ENCODE results near the gene GPRIN2.
"Not testable (repeated sequence)": the region's sequence is repeated elsewhere in the genome, so short reads cannot be mapped to it uniquely, and the experiment has no call there.

Gene GPRIN2

DNA sequence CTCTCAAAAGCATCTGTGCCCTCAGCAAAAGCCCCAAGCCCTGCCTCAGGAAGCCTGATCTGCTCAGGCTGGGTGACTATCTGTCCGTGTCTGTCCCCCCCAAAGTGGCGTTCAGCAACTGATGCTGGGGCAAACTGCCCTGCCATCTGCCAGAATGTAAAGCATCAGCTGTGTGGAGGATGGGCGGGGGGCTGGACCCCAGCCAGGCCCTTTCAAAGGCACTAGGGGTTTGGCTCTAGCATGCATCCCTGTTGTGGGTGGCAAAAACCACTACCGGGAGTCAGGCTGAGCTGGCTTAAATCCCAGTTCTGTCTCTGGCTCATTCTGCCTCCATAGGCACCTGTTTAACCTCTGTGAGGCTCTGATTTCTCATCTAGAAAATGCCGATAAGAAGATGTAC, 35.5 kb downstream of the GPRIN2 start:
- no peak for DNase-seq (ENCODE audit: low read depth in 3 of 3)

DNA sequence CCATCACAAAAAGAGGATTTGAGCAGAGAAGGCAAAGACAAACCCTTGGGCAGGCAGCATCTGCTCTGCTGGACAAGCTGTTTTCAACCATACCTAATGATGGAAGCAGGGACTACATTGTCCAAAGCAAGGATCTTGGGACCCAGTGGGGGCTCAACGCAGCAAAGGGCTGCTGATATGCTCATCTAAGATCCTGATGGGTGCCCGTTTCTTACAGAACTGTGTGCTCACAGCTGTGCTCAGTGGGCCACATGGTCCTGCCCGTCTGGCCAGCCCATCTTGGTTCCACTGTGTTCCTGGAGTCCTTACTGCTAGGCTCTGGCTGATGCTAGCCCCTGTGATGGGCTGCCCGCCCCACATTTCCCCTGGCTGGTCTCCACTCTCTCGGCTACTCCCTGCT, 36.1 kb downstream of the GPRIN2 start:
- DNase-seq (ENCODE audit: low read depth in 3 of 3): no peak

DNA sequence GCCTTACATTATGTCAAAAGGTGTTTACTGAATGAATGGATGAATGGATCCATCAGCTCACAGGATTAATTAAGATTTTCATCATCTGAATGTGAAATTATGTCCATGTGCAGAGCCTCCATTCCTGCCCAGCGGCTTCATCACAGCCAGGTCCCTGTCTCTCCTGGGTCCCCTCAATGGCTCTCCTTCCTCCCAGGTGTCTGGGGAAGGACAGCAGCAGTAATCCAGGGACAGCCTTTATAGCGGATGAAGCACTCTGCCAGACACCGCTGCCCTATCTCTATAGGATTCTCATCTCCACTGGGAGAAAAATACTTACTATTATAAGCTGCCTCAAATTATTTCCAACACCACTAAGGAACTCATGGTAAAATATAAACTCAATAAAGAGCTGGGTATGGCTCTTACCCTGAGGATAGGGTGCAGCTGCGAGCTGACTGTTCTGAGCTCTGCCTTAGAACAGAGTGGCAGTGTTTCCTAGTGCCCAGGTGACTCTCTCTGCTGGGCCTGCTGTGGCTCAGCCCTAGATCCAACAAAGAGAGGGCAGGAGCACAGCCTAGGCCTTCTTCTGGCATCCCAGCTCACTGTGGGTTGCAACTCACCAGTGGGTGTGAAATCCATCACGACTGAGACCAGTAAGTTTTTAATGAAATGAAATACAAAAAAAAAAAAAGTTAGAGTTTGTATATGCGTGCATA, 38.3 kb downstream of the GPRIN2 start:
- DNase-seq (ENCODE audit: low read depth in 3 of 3): no peak

DNA sequence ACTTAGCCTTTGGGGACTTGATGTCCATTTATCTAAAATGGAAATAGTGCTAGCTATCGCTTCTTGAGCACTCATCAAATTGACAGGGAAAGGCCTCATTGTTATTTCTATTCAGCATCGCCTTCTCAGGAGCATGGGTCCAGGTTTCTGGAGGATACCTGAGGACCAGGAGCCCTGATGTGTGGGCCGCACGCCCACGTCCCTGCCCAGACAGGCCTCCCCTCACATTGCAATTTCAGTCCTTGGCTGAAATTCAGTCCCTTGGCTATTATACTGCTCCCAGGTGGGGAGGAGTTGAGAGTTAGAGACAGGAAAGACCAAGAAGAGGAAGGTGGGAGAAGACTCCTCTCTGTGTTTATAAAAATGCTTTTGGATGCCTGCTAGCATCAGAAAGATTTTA, 38.9 kb downstream of the GPRIN2 start:
- no peak for DNase-seq (ENCODE audit: low read depth in 3 of 3)

DNA sequence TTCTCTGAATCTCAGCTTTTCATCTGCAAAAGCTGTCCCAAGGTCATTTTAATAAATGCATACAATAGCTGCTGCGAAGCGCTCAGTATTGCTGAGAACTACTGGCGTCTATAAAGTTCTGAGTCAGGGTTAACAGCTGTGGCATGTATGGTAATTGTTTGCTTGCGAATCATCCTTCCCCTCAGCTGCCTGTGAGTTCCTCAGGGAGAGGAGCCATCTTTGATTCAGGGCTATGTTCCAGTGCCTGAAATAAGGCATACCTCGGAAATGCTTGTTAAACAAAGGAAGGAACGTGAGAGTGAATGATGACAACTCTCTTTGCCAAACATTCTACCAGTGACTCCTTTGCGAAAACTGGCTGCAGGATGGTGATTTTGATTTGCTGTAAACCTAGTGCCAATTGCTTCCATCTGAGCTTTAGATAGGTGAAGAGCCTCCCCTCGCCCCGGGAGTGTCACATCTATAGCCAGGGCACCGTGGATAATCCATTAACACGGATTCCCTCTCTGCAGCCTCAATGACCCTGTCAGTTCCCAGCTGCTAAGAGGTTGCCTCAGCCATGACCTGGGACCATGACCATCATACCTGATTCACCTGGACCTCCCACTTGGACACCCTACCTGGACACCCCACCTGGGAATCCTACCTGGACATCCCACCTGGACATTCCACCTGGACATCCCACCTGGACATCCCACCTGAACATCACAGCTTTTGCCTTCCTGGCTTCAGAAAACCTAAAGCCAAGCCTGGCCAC, 39.6 kb downstream of the GPRIN2 start:
- DNase-seq (ENCODE audit: low read depth in 3 of 3): no peak

DNA sequence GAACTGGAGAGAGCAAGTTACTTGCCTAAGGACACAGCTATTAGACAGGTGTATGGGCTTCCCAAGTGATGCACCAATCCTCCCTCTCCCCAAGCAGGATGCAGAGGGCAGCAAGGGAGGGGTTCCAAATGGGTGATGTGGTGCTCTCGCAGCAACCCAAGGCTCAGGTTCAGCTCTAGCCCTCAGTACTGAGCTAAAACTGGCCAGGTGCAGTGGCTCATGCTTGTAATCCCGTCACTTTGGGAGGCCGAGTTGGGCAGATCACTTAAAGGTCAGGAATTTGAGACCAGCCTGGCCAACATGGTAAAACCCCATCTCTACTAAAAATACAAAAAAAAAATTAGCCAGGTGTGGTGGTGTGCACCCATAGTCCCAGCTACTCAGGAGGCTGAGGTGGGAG, 40.7 kb downstream of the GPRIN2 start:
- DNase-seq (ENCODE audit: low read depth in 3 of 3): no peak

DNA sequence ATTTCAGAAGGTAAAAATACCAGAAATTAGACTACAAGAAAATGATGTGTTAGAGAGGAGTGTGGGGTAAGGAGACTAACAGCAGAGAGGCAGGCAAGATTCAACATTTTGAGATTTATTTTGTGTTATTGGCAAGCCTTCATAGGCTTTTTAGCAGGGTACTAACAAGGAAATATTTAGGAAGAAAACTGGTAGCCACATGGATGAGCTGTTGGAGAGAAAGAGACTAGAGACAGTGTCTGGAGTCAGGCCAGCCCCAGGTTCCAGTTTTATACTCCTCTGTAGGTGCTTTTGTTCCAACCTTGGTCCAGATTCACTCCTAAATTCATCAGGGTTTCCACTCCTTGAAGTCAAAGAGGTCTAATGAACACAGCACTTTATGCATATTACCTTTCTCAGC, 41.1 kb downstream of the GPRIN2 start:
- no peak for DNase-seq (ENCODE audit: low read depth in 3 of 3)

DNA sequence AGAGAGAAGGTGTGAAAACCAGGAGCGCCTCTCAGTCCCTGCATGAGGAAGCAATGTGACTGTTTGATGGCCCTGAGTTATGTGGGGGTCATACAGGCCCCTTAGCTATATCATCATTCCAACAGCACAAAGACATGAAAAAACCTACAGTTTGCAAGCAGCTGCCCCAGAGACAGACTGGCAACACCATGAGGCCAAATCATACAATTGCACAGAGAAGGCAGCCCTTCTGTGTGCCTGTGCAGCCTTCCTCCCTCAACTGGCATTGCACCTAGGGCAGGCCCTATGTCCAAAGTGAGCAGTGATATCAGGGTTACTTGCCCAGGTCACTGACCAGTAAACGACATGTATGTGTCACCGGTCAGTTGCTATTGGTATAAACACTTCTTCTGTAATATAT, 41.6 kb downstream of the GPRIN2 start:
- DNase-seq (ENCODE audit: low read depth in 3 of 3): no peak

DNA sequence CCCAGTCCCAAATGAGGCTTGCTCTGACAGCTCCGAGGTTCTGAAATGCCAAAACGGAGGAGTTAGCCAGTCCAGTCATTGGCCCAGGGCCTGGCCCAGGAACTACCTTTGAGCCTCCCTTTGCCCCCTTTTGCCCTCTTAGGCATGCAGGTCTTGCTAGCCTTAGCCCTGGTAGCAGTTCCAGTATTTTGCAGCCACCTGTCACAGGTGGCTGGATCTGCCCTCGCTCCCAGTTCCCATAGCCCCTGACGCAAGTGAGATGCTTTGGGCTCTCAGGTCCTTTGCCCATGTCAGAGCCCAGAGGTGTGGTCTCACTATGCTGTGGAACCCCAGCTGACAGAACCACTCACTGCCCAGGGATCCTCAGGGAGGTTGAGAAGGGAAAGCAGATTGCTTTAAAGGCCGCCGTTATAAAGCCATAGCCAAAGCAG, 42.0 kb downstream of the GPRIN2 start:
- no peak for DNase-seq (ENCODE audit: low read depth in 3 of 3)

DNA sequence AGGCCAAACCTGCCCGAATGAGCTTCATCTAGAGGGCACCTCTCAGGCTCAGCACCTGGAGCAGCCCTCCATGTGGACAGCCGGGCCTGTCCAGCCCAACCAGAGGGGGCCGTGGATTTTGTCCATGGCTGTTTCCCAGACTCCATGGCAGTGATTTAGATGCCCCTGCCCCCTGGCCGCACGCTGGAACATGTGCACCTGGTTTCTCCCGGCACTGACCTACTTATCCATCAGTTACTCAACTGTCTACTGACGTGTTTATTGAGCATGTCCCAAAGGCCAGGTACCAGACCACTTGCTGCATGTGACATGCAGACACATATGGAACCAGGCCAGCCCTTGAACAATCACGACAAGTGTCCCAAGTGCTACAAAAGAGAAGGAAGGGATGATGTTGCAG, 43.1 kb downstream of the GPRIN2 start:
- not testable (repeated sequence) for DNase-seq (ENCODE audit: low read depth in 3 of 3)

DNA sequence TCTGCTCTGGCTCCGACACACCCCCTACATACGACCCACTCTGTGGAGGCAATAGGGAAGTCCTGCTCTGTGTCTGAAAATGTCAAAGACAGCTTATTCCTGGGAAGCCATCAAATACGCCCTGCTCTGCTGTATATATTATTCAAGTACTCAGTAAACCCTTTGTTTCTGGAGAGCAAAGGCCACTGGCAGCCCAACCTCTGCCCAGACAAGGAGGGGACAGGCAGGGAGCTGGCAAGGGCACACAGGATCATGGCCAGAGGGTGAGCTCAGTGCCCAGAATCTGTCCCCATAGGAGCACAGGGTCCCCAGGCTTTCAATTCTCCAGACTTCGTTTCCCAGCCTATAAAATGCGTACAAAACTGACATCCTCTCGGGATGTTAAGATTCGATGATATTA, 43.7 kb downstream of the GPRIN2 start:
- DNase-seq (ENCODE audit: low read depth in 3 of 3): not testable (repeated sequence)

DNA sequence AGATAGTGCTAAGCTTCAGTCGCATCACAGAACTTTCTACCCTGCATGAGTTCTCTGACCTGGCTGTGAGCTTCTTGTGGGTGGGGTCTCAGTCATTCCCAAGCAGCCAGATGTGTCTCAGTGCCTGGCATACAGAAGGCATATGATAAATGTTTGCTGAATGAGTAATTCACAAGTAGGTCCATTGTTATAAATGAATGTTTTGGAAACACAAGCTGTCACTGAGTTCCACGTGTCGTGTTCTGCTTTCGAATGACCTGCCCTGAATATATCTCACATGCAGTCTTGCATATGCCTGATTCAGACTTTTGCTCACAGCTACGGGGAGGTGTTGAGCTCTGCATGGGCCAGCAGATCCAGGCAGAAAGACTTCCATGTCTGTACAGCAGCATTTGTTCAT, 44.5 kb downstream of the GPRIN2 start:
- not testable (repeated sequence) for DNase-seq (ENCODE audit: low read depth in 3 of 3)
